NCI-H82 (cell line): ENCODE measurements around the gene ROR1.

Experiments
- DNase-seq: peaks from one replicate; lab custom pipeline; 2025; lab: John Stamatoyannopoulos, UW

ROR1 gene

DNA sequence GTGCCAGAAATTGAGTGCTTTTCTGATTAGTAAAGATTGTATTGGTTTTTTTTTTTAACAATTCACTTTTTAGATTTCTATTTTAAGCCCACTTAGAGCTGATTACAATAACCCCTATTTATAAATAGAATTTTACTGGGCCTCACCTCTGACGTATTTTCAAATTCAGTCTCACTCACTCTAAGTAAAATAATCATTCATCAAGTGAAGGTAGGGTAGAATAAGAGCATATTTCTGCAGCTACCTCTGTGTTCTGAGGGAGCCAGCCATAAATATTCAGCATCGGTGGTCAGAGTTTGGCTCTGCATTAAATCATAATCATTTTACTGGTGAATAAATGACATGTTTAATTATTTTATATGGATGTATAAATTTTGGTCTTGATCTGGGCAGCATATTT, 333.8 kb downstream of the ROR1 start:
- DNase-seq, result no peak

GRCh38 chr1:64110924-64111777, 337.3 kb downstream of the ROR1 start:
- peak; percentile 5 for DNase-seq

GRCh38 chr1:64111787-64112186, 338.0 kb downstream of the ROR1 start:
- no peak for DNase-seq

GRCh38 chr1:64112281-64112680, 338.5 kb downstream of the ROR1 start:
- no peak for DNase-seq

DNA sequence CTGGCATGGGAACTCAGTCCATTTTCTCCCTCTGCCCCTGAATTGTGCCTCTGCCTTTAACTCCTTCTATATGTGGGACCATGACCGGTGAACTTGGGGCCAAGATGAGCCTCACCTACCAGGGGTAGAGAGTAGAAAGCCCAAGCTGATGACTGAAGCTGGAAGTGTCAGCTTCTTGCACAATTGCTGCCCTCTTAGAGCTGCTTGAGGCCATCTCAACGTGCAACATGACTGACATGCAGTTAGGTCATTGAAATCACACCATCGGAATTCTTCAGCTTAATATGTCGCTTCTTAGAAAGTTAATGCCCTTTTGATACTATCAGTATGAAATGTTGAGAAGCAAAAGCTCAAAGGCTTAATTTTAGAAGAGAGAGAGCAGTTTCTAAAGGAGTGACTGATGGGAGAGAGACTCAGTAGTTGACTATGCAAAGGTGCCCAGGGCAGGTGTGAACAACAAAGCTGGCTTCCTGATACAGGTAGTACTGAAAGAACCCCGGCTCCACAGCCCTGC, 340.3 kb downstream of the ROR1 start:
- no peak for DNase-seq

DNA sequence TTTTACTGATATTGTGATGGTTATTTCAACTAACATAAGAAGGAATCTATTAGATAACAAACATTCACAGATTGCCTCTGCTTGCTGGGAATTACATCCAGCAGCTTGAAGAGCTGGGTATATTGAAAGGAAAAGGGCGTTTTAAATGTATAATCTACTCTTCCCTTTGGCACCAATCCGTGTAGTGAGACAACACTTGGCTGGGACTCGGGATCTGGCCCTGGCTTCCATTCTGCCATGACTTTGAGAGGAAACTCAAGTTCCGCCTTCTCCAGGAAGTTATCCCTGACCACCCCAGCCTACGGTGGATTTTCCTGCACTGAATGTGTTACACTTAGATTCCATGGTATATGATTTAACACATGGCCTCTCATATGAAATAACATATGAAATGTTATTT, 342.7 kb downstream of the ROR1 start:
- DNase-seq, result no peak

- DNase-seq, result no peak
These were observed 343.7 kb downstream of the ROR1 start for GRCh38 chr1:64117492-64117891.

- no peak for DNase-seq
These were observed 348.1 kb downstream of the ROR1 start for GRCh38 chr1:64121766-64122385.

GRCh38 chr1:64122588-64122987, 348.8 kb downstream of the ROR1 start:
- no peak for DNase-seq

GRCh38 chr1:64124704-64125440, 351.1 kb downstream of the ROR1 start:
- no peak for DNase-seq

DNA sequence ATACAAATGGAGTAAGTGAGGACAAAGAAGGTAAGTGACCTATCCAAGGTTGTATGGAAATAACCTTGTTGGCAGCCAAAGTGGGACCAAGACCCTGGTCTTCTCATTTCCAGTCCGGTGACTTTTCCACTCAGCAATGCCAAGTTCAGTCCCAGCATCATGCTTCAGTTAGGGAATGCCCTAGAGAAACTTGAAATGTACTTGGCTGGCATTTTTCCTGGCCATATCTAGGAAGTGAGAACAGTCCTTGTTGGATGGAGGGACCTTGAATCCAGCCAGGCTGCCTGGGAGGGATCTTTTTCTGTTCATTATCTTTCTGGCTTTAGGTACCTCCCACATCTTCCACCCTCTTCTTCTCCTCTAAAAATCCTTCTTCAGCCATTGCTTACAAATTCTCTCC, 352.8 kb downstream of the ROR1 start:
- DNase-seq, result no peak

DNA sequence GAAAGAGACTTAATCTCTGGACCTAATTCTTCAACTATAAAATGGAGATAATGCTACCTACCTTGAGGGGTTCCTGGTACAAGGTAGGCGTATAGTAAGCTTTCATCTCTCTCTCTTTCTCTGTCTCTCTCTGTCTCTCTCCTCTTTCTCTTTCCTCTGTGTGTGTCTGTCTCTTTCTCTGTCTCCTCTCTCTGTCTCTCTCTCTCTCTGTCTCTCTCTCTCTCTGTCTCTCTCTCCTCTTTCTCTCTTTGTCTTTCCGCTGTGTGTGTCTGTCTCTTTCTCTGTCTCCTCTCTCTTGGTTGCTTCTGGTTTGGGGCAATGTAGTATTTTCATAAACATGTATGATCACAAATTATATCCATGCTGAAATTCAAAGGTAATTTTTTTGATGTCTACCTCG, 353.5 kb downstream of the ROR1 start:
- no peak for DNase-seq

DNA sequence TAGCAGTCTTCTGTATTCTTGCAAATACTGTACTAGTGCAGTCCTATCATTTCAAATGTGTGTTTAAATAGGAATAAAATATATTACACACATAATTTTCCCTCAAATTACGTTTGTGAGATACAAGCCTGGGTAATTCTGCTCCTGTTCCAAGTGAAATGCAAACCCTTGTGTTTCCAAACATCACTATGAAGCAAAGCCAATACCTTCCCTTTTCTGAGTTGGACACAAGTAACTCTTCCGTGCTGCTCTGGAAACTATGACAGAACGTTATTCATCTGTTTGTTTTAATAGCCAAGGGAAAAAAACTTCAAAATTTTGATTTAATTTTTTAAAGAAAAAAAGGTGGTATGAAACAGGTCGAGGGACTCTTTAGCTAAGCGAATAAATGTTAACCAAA, 355.9 kb downstream of the ROR1 start:
- no peak for DNase-seq

GRCh38 chr1:64131155-64131554, 357.3 kb downstream of the ROR1 start:
- DNase-seq, result no peak

- DNase-seq, result no peak
These were observed 359.2 kb downstream of the ROR1 start for GRCh38 chr1:64133036-64133435.

- no peak for DNase-seq
These were observed 361.8 kb downstream of the ROR1 start for GRCh38 chr1:64135462-64136223.

GRCh38 chr1:64136296-64136695, 362.5 kb downstream of the ROR1 start:
- no peak for DNase-seq

DNA sequence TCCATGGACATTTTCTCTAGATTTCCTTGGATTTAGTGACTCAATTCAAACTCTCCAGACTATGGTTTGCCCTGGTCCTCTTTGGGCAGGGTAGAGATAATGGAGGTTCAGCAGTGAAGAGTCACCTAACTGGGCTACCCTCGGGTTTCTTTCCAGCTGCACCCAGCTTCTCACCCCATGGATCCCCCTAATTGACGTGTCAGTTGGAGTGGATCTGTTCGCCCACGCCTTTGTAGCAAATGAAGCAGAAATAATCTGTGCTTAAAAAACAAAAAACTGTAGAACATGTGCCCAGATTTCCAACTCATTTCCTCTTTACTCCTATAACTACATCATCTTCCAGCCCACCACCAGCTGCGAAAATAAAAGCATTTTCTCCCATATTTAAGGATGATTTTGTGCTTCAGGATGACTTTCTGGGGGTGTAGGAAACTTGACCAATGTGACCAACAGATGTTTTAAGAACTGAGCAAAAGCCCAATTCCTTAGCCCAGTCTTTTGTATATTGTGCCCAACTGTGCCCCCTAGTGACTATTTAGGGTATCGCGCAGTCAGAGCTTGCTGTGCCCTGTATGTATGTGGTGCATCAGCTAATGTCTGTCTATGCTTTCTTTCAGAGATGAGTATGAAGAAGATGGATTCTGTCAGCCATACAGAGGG, 363.1 kb downstream of the ROR1 start:
- peak; percentile 87 for DNase-seq

- no peak for DNase-seq
These were observed 363.6 kb downstream of the ROR1 start for GRCh38 chr1:64137412-64137803.

DNA sequence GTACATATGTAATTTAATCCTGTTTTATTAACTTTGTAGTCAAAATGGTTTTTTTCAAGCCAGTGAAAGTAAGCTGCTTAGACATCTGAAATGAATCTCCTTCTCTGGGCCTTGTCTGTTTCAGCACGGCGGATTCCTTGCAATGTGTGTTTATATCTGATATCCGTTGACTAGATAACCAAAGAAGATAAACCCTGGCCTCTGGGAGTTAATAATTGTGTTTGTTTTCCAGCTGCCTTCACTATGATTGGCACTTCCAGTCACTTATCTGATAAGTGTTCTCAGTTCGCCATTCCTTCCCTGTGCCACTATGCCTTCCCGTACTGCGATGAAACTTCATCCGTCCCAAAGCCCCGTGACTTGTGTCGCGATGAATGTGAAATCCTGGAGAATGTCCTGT, 366.1 kb downstream of the ROR1 start:
- no peak for DNase-seq

- DNase-seq, result no peak
These were observed 366.8 kb downstream of the ROR1 start for GRCh38 chr1:64140596-64140995.
